GM21526 (cell line): ENCODE measurements around the gene PLEKHA1.

ENCODE experiments used
- ATAC-seq: cut with Tn5 transposase; IDR thresholded peaks from one replicate; pipeline ENCODE4 v1.9.1; 2021; ENCODE audit warnings: moderate library complexity; ENCODE audit not compliant: unreplicated experiment, low FRiP score

PLEKHA1 gene

GRCh38 chr10:122457934-122458333 is 83.4 kb downstream of the PLEKHA1 start:
- ATAC-seq = no peak

- no peak for ATAC-seq
These were observed 84.2 kb downstream of the PLEKHA1 start for GRCh38 chr10:122458693-122459092.

GRCh38 chr10:122459561-122460273 is 85.2 kb downstream of the PLEKHA1 start:
- ATAC-seq = no peak

- no peak for ATAC-seq
These were observed 86.4 kb downstream of the PLEKHA1 start for GRCh38 chr10:122460891-122461293.

GRCh38 chr10:122461367-122461728 is 86.8 kb downstream of the PLEKHA1 start, which contains the start of gene HTRA1:
Gene HTRA1 (plus strand): TSS chr10:122461553. CDS start chr10:122461653, 100 bp downstream.
- ATAC-seq = no peak

- no peak for ATAC-seq
These were observed 87.4 kb downstream of the PLEKHA1 start for GRCh38 chr10:122461729-122462532.

GRCh38 chr10:122462533-122463465 is 88.3 kb downstream of the PLEKHA1 start:
- ATAC-seq = no peak

- ATAC-seq = no peak
These were observed 89.2 kb downstream of the PLEKHA1 start for GRCh38 chr10:122463466-122464249.

GRCh38 chr10:122464250-122464510 is 89.7 kb downstream of the PLEKHA1 start:
- no peak for ATAC-seq

GRCh38 chr10:122464586-122464985 is 90.1 kb downstream of the PLEKHA1 start:
- ATAC-seq = no peak

- ATAC-seq = no peak
These were observed 91.0 kb downstream of the PLEKHA1 start for GRCh38 chr10:122465401-122466040.

- no peak for ATAC-seq
These were observed 92.5 kb downstream of the PLEKHA1 start for GRCh38 chr10:122466951-122467381.

- no peak for ATAC-seq
These were observed 93.2 kb downstream of the PLEKHA1 start for GRCh38 chr10:122467701-122468100.

GRCh38 chr10:122468307-122468925 is 93.9 kb downstream of the PLEKHA1 start:
- no peak for ATAC-seq

GRCh38 chr10:122468926-122469781 is 94.6 kb downstream of the PLEKHA1 start:
- no peak for ATAC-seq

GRCh38 chr10:122469848-122470247 is 95.3 kb downstream of the PLEKHA1 start:
- no peak for ATAC-seq

GRCh38 chr10:122471531-122472177 is 97.1 kb downstream of the PLEKHA1 start:
- no peak for ATAC-seq

GRCh38 chr10:122473116-122473515 is 98.6 kb downstream of the PLEKHA1 start:
- no peak for ATAC-seq
